HEK293 (cell line): ENCODE results near the gene OR6V1.
"Not testable (repeated sequence)": the region's sequence is repeated elsewhere in the genome, so short reads cannot be mapped to it uniquely, and the experiment has no call there.

Source experiments
- ATF2 ChIP-seq: fragments of 450-650 bp; formaldehyde crosslinking; IDR thresholded peaks from 2 replicates; pipeline ENCODE4 v1.5.1; 2016; ENCODE audit warnings: missing biosample characterization, missing genetic modification characterization, low read depth
- BCL11B ChIP-seq: fragments of 450-650 bp; formaldehyde crosslinking; IDR thresholded peaks from 2 replicates; pipeline ENCODE4 v1.5.1; 2016; ENCODE audit warnings: low read depth, missing biosample characterization, missing genetic modification characterization
- CTCF ChIP-seq: fragments of 450-650 bp; formaldehyde crosslinking; IDR thresholded peaks from 2 replicates; pipeline ENCODE4 v1.5.1; 2016; ENCODE audit warnings: missing biosample characterization, missing genetic modification characterization
- OVOL3 ChIP-seq: fragments of 450-650 bp; formaldehyde crosslinking; IDR thresholded peaks from 2 replicates; pipeline ENCODE4 v1.5.1; 2016; ENCODE audit warnings: missing biosample characterization, missing genetic modification characterization
- TRIM28 ChIP-seq: IDR thresholded peaks from 2 replicates; pipeline ENCODE4 v1.6.1; 2011; ENCODE audit warnings: low read length, control low read depth, borderline replicate concordance
- ZNF114 ChIP-seq: fragments of 450-650 bp; formaldehyde crosslinking; IDR thresholded peaks from 2 replicates; pipeline ENCODE4 v1.5.0; 2017; ENCODE audit warnings: missing biosample characterization, missing genetic modification characterization
- ZNF175 ChIP-seq: fragments of 450-650 bp; formaldehyde crosslinking; IDR thresholded peaks from 2 replicates; pipeline ENCODE4 v1.5.1; 2016; ENCODE audit warnings: missing biosample characterization, missing genetic modification characterization
- ZNF214 ChIP-seq: fragments of 450-650 bp; formaldehyde crosslinking; IDR thresholded peaks from 2 replicates; pipeline ENCODE4 v1.5.1; 2017; ENCODE audit warnings: missing biosample characterization, mild to moderate bottlenecking, missing genetic modification characterization, borderline replicate concordance
- ZNF274 ChIP-seq, 2 experiments: fragments of 200-500 bp in 1 of 2; fragments of 450-650 bp in 1 of 2; sonication (Bioruptor generic) in 1 of 2; formaldehyde crosslinking in 1 of 2; IDR thresholded peaks; 2 replicates each; pipeline versions ENCODE4 v1.5.1 to v1.6.1; 2014 to 2016; ENCODE audit warnings: borderline replicate concordance in 1 of 2, inconsistent platforms in 1 of 2, low read length in 1 of 2, missing biosample characterization in 1 of 2, missing genetic modification characterization in 1 of 2
- TF ChIP-seq, protein P1 (sequence below): sonication (generic); formaldehyde crosslinking; IDR thresholded peaks from 2 replicates; pipeline ENCODE4 v1.8.1; 2022; ENCODE audit warnings: mild to moderate bottlenecking, moderate library complexity, missing genetic modification reagents
- TF ChIP-seq, protein P2 (sequence below): fragments of 450-650 bp; formaldehyde crosslinking; IDR thresholded peaks from 2 replicates; pipeline ENCODE4 v1.5.1; 2016; ENCODE audit warnings: missing biosample characterization, missing genetic modification characterization
- TF ChIP-seq, protein P3 (sequence below): fragments of 450-650 bp; formaldehyde crosslinking; IDR thresholded peaks from 2 replicates; pipeline ENCODE4 v1.5.1; 2016; ENCODE audit warnings: missing biosample characterization, missing genetic modification characterization

GRCh38 chr7:143088549-143089231 is 36.5 kb downstream of the OR6V1 start:
- not testable (repeated sequence) for TF ChIP-seq CTCF (tag by site-specific recombination); ZNF214; TRIM28; OVOL3 (tag by site-specific recombination); BCL11B (tag by site-specific recombination); ATF2 (tag by site-specific recombination); ZNF175 (tag by site-specific recombination); ZNF114 (tag by site-specific recombination); ZNF274 (IDR thresholded peaks at IDR 0.05; ENCODE audit: low read length); ZNF274 (tag by site-specific recombination; IDR thresholded peaks at IDR 0.05; ENCODE audit: borderline replicate concordance)
- TF ChIP-seq, protein P1, sequence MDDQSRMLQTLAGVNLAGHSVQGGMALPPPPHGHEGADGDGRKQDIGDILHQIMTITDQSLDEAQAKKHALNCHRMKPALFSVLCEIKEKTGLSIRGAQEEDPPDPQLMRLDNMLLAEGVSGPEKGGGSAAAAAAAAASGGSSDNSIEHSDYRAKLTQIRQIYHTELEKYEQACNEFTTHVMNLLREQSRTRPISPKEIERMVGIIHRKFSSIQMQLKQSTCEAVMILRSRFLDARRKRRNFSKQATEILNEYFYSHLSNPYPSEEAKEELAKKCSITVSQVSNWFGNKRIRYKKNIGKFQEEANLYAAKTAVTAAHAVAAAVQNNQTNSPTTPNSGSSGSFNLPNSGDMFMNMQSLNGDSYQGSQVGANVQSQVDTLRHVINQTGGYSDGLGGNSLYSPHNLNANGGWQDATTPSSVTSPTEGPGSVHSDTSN (CRISPR knock-in tag), result not testable (repeated sequence)
- TF ChIP-seq, protein P2, sequence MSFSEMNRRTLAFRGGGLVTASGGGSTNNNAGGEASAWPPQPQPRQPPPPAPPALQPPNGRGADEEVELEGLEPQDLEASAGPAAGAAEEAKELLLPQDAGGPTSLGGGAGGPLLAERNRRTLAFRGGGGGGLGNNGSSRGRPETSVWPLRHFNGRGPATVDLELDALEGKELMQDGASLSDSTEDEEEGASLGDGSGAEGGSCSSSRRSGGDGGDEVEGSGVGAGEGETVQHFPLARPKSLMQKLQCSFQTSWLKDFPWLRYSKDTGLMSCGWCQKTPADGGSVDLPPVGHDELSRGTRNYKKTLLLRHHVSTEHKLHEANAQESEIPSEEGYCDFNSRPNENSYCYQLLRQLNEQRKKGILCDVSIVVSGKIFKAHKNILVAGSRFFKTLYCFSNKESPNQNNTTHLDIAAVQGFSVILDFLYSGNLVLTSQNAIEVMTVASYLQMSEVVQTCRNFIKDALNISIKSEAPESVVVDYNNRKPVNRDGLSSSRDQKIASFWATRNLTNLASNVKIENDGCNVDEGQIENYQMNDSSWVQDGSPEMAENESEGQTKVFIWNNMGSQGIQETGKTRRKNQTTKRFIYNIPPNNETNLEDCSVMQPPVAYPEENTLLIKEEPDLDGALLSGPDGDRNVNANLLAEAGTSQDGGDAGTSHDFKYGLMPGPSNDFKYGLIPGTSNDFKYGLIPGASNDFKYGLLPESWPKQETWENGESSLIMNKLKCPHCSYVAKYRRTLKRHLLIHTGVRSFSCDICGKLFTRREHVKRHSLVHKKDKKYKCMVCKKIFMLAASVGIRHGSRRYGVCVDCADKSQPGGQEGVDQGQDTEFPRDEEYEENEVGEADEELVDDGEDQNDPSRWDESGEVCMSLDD (tag by site-specific recombination), result not testable (repeated sequence)
- TF ChIP-seq, protein P3, sequence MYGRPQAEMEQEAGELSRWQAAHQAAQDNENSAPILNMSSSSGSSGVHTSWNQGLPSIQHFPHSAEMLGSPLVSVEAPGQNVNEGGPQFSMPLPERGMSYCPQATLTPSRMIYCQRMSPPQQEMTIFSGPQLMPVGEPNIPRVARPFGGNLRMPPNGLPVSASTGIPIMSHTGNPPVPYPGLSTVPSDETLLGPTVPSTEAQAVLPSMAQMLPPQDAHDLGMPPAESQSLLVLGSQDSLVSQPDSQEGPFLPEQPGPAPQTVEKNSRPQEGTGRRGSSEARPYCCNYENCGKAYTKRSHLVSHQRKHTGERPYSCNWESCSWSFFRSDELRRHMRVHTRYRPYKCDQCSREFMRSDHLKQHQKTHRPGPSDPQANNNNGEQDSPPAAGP (tag by site-specific recombination), result not testable (repeated sequence)
